Mesothelial cell of epicardium (in vitro differentiated cells): ENCODE data around the gene KCNMB2. TPM values are rescaled to one million over a fixed set of nuclear protein-coding genes. Genes with fewer than 3 reads are reported as not detected.

ENCODE experiments used
- DNase-seq, 2 experiments: peaks; one replicate each; pipeline ENCODE4 v3.0.0; 2021; ENCODE audit warnings: low spot score in 2 of 2; ENCODE audit not compliant: unreplicated experiment in 2 of 2
- H3K27ac Mint-ChIP-seq: 2 replicates; pipeline ENCODE4 v1.8.0; 2021; ENCODE audit warnings: mixed read lengths
- H3K27me3 Mint-ChIP-seq: 2 replicates; pipeline ENCODE4 v1.8.0; 2021; ENCODE audit warnings: low read depth, mixed read lengths
- H3K36me3 Mint-ChIP-seq: 2 replicates; pipeline ENCODE4 v1.8.0; 2021; ENCODE audit warnings: mixed read lengths
- H3K4me1 Mint-ChIP-seq: 2 replicates; pipeline ENCODE4 v1.8.0; 2021; ENCODE audit warnings: mixed read lengths
- H3K4me3 Mint-ChIP-seq: 2 replicates; pipeline ENCODE4 v1.8.0; 2021; ENCODE audit warnings: mild to moderate bottlenecking, moderate library complexity, mixed read lengths
- H3K9me3 Mint-ChIP-seq: 2 replicates; pipeline ENCODE4 v1.8.0; 2021; ENCODE audit warnings: mixed read lengths
- CTCF ChIP-seq: fragments of 200-600 bp; sonication (generic); IDR thresholded peaks from one replicate; pipeline ENCODE4 v1.5.0; 2021; ENCODE audit warnings: antibody characterized with exemption; ENCODE audit not compliant: unreplicated experiment
- total RNA-seq: library from RNA; stranded (reverse); gene quantifications from 3 replicates; pipeline ENCODE4 v1.2.1, GENCODE V29; 2021

The KCNMB2 gene
- total RNA-seq, 1 donor from 2014 or later = 3.9 TPM

- no peak overlapping the region for H3K27ac Mint-ChIP-seq
- H3K9me3 Mint-ChIP-seq = no peaks in the 10 kb centered on the region
- H3K4me3 Mint-ChIP-seq = no peak overlapping the region
- H3K36me3 Mint-ChIP-seq = no peaks in the 10 kb centered on the region
- peaks cover 6% of the 10 kb centered on the region for H3K4me1 Mint-ChIP-seq
- DNase-seq = no peak
- TF ChIP-seq CTCF = no peak
- H3K27me3 Mint-ChIP-seq = no peaks in the 10 kb centered on the region
These were observed 273.9 kb downstream of the KCNMB2 start for GRCh38 chr3:178810181-178810580.

- no peak for TF ChIP-seq CTCF
- Mint-ChIP-seq H3K4me1 (peaks cover 13% of the 10 kb centered on the region), H3K4me3 (no peak overlapping the region), H3K36me3 (no peaks in the 10 kb centered on the region), H3K27ac (peak overlapping the region; percentile 35), H3K27me3 (no peaks in the 10 kb centered on the region), H3K9me3 (no peaks in the 10 kb centered on the region)
- DNase-seq = no peak
These were observed 286.5 kb downstream of the KCNMB2 start for GRCh38 chr3:178822722-178823121.

- no peaks in the 10 kb centered on the region for H3K27me3 Mint-ChIP-seq
- peaks cover 13% of the 10 kb centered on the region for H3K4me1 Mint-ChIP-seq
- no peak overlapping the region for H3K4me3 Mint-ChIP-seq
- no peak for TF ChIP-seq CTCF
- H3K9me3 Mint-ChIP-seq = no peaks in the 10 kb centered on the region
- DNase-seq = no peak
- no peaks in the 10 kb centered on the region for H3K36me3 Mint-ChIP-seq
- peak overlapping the region; percentile 35 for H3K27ac Mint-ChIP-seq
These were observed 286.9 kb downstream of the KCNMB2 start for GRCh38 chr3:178823150-178823549.

GRCh38 chr3:178823591-178824246 lies 287.5 kb downstream of the KCNMB2 start:
- Mint-ChIP-seq H3K27me3 (no peaks in the 10 kb centered on the region), H3K36me3 (no peaks in the 10 kb centered on the region), H3K4me1 (peaks cover 13% of the 10 kb centered on the region), H3K4me3 (no peak overlapping the region), H3K9me3 (no peaks in the 10 kb centered on the region), H3K27ac (peak overlapping the region; percentile 26)
- no peak for TF ChIP-seq CTCF
- DNase-seq = no peak

- H3K36me3 Mint-ChIP-seq = peaks cover 5% of the 10 kb centered on the region
- no peak overlapping the region for H3K4me3 Mint-ChIP-seq
- no peak overlapping the region for H3K27ac Mint-ChIP-seq
- peaks cover 9% of the 10 kb centered on the region for H3K9me3 Mint-ChIP-seq
- H3K27me3 Mint-ChIP-seq = no peaks in the 10 kb centered on the region
- H3K4me1 Mint-ChIP-seq = peaks cover 13% of the 10 kb centered on the region
- no peak for DNase-seq
- no peak for TF ChIP-seq CTCF
These were observed 290.3 kb downstream of the KCNMB2 start for GRCh38 chr3:178826435-178827123.
